Endothelial cell of umbilical vein (primary cell): ENCODE measurements around the gene PCDHGA1. TPM values are rescaled to one million over a fixed set of nuclear protein-coding genes. Genes with fewer than 3 reads are reported as not detected.

Experiments used
- BruUV-seq: library from RNA; stranded (reverse); fragments of 400-500 nt; replicated peaks from 2 replicates; lab custom pipeline; 2021; lab: Mats Ljungman, UMichigan
- CTCF ChIA-PET: fragments of 300-600, 350-600 bp; sonication (Branson Sonifier 250); formaldehyde crosslinking; loops from one replicate; lab custom pipeline; 2021; ENCODE audit warnings: antibody characterized with exemption, inconsistent platforms; lab: Charles Lee
- POLR2A ChIA-PET: fragments of 300-600, 350-600 bp; sonication (Branson Sonifier 250); formaldehyde crosslinking; loops from one replicate; lab custom pipeline; 2021; ENCODE audit warnings: antibody characterized with exemption, inconsistent platforms; lab: Charles Lee
- DNase-seq: peaks from one replicate; pipeline ENCODE4 v3.0.0-alpha.2; 2011; ENCODE audit warnings: low read depth, low spot score
- FAIRE-seq: peaks from 2 replicates; lab custom pipeline; 2011; peaks lifted over from hg19 to GRCh38; lab: Jason Lieb, UNC
- H2AFZ ChIP-seq: 2 replicates; pipeline ENCODE4 v1.6.0; 2012; ENCODE audit warnings: low read depth, low read length, control low read depth, inconsistent platforms
- H3K27ac ChIP-seq: 2 replicates; pipeline ENCODE4 v1.5.1; 2011; ENCODE audit warnings: low read depth, mild to moderate bottlenecking, control low read depth, low read length, moderate library complexity; ENCODE audit not compliant: insufficient read depth
- H3K27me3 ChIP-seq, 2 experiments: 2 replicates each; pipeline versions ENCODE4 v1.6.0 to v1.6.1; 2011; ENCODE audit warnings: low read length in 2 of 2, mixed read lengths in 1 of 2; ENCODE audit not compliant: control insufficient read depth in 2 of 2, insufficient read depth in 2 of 2
- H3K36me3 ChIP-seq, 2 experiments: 2 replicates in 1 of 2; 3 replicates in 1 of 2; pipeline ENCODE4 v1.5.1; 2011; ENCODE audit warnings: low read length in 2 of 2, mild to moderate bottlenecking in 1 of 2, moderate library complexity in 1 of 2; ENCODE audit not compliant: control insufficient read depth in 2 of 2, insufficient read depth in 2 of 2; ENCODE audit errors: extremely low read depth in 1 of 2
- H3K4me1 ChIP-seq: 3 replicates; pipeline ENCODE4 v1.5.1; 2011; ENCODE audit warnings: mild to moderate bottlenecking, low read length; ENCODE audit not compliant: control insufficient read depth, insufficient read depth; ENCODE audit errors: extremely low read depth
- H3K4me2 ChIP-seq: 2 replicates; pipeline ENCODE4 v1.6.1; 2011; ENCODE audit warnings: low read length, control low read depth, mixed read lengths; ENCODE audit not compliant: insufficient read depth
- H3K4me3 ChIP-seq, 3 experiments: fragments of 200-600 bp in 1 of 3; sonication (generic), shearing (Covaris generic) in 1 of 3; replicated peaks in 1 of 3; 2 replicates each; pipeline ENCODE4 v1.5.1; 2011 to 2016; ENCODE audit warnings: control low read depth in 3 of 3, low read length in 3 of 3, mild to moderate bottlenecking in 2 of 3, inconsistent platforms in 1 of 3, low read depth in 1 of 3, moderate library complexity in 1 of 3; ENCODE audit not compliant: insufficient read depth in 1 of 3
- H3K79me2 ChIP-seq: 2 replicates; pipeline ENCODE4 v1.6.0; 2012; ENCODE audit warnings: low read length, inconsistent platforms; ENCODE audit not compliant: control insufficient read depth, insufficient read depth
- H3K9ac ChIP-seq: replicated peaks from 2 replicates; pipeline ENCODE3; 2011; ENCODE audit warnings: low read length, control low read depth; ENCODE audit not compliant: insufficient read depth; ENCODE audit errors: extremely low read depth
- H3K9me1 ChIP-seq: replicated peaks from 3 replicates; pipeline ENCODE4 v1.6.0; 2011; ENCODE audit warnings: mild to moderate bottlenecking, low read length; ENCODE audit not compliant: control insufficient read depth, insufficient read depth; ENCODE audit errors: extremely low read depth
- H3K9me3 ChIP-seq: replicated peaks from 2 replicates; pipeline ENCODE4 v1.5.1; 2012; ENCODE audit warnings: low read length, inconsistent platforms; ENCODE audit not compliant: control insufficient read depth, insufficient read depth
- H4K20me1 ChIP-seq: replicated peaks from 2 replicates; pipeline ENCODE3; 2011; ENCODE audit warnings: mild to moderate bottlenecking, low read length; ENCODE audit not compliant: control insufficient read depth, insufficient read depth; ENCODE audit errors: extremely low read depth
- CTCF ChIP-seq, 2 donors: IDR thresholded peaks; 1 replicate in 1 of 2; 2 replicates in 1 of 2; pipeline ENCODE4 v1.5.1; 2011; ENCODE audit warnings: low read length in 2 of 2, mild to moderate bottlenecking in 2 of 2, moderate library complexity in 2 of 2, control low read depth in 1 of 2, inconsistent platforms in 1 of 2, low read depth in 1 of 2; ENCODE audit not compliant: insufficient read depth in 1 of 2; ENCODE audit errors: extremely low read depth in 1 of 2
- EZH2 ChIP-seq: IDR thresholded peaks from 2 replicates; pipeline ENCODE4 v1.6.1; 2012; ENCODE audit warnings: borderline replicate concordance, low read depth, mild to moderate bottlenecking, moderate library complexity, low read length, inconsistent platforms; ENCODE audit not compliant: severe bottlenecking
- FOS ChIP-seq: IDR thresholded peaks from 2 replicates; pipeline ENCODE4 v1.6.1; 2011; ENCODE audit warnings: mild to moderate bottlenecking, low read length, moderate library complexity, borderline replicate concordance; ENCODE audit not compliant: insufficient read depth
- GATA2 ChIP-seq: IDR thresholded peaks from 2 replicates; pipeline ENCODE4 v1.7.0; 2011; ENCODE audit warnings: low read depth, mild to moderate bottlenecking, moderate library complexity, mixed read lengths, low read length; ENCODE audit not compliant: insufficient read length, insufficient read depth
- JUN ChIP-seq: IDR thresholded peaks from 2 replicates; pipeline ENCODE4 v1.6.1; 2011; ENCODE audit warnings: borderline replicate concordance, low read depth; ENCODE audit not compliant: insufficient read length, insufficient read depth
- MAX ChIP-seq: IDR thresholded peaks from 2 replicates; pipeline ENCODE4 v1.6.1; 2011; ENCODE audit not compliant: insufficient read depth, insufficient read length
- MYC ChIP-seq: IDR thresholded peaks from one replicate; pipeline ENCODE4 v1.6.1; 2011; ENCODE audit warnings: mild to moderate bottlenecking, low read depth, low read length
- POLR2A ChIP-seq: IDR thresholded peaks from 2 replicates; pipeline ENCODE4 v1.6.1; 2012; ENCODE audit warnings: low read depth, mild to moderate bottlenecking, control low read depth, low read length
- POLR2AphosphoS5 ChIP-seq: IDR thresholded peaks from 2 replicates; pipeline ENCODE4 v1.6.1; 2012; ENCODE audit warnings: low read depth, mild to moderate bottlenecking, control low read depth, low read length, moderate library complexity; ENCODE audit not compliant: insufficient read depth
- dilution Hi-C: fragments of 300-500 bp; cut with MboI; formaldehyde crosslinking; loops from one replicate; pipeline ENCODE4 v1.15.0; 2019; ENCODE audit warnings: low sequenced_read_pairs; ENCODE audit not compliant: extremely low pct_ligation_motif_present
- intact Hi-C: fragments of 100-400 bp; cut with micrococcal nuclease; formaldehyde crosslinking; loops from one replicate; pipeline ENCODE4 v1.10.0; 2022
- polyA plus RNA-seq, 4 experiments: library from polyadenylated mRNA; depleted of rRNA in 3 of 4; stranded (reverse) in 3 of 4; unstranded in 1 of 4; fragments of >200 nt; gene quantifications; 2 replicates each; pipeline versions ENCODE4 v1.2.1 to v1.2.3, GENCODE V29; 2011 to 2012; ENCODE audit warnings: missing spikeins in 1 of 4
- total RNA-seq: library from RNA; stranded (reverse); gene quantifications from 2 replicates; pipeline ENCODE4 v1.2.3, GENCODE V29; 2021

PCDHGA1 gene
- total and polyA plus RNA-seq, 2 donors (not counting 3 experiments of a cell fraction or from before 2014, with no cell fraction given) = 0.22 to 0.44 TPM

GRCh38 chr5:141483902-141484301 lies 153.6 kb downstream of the PCDHGA1 start:
- no peak overlapping the region for H3K27ac ChIP-seq
- TF ChIP-seq GATA2 = no peak
- no peak for TF ChIP-seq JUN
- TF ChIP-seq MAX = no peak
- TF ChIP-seq POLR2A = no peak
- no peak for TF ChIP-seq FOS
- no peak for TF ChIP-seq POLR2AphosphoS5
- no peak for TF ChIP-seq MYC
- TF ChIP-seq EZH2 = no peak
- TF ChIP-seq CTCF (IDR thresholded peaks at IDR 0.05; ENCODE audit: extremely low read depth in 1 of 2, insufficient read depth in 1 of 2, low read depth in 1 of 2, low read length in 2 of 2) = no peak
- no peaks in the 10 kb centered on the region for H4K20me1 ChIP-seq
- no peaks in the 10 kb centered on the region for H3K36me3 ChIP-seq
- H2AFZ ChIP-seq = no peak overlapping the region
- peaks cover 10% of the 10 kb centered on the region for H3K4me1 ChIP-seq
- H3K4me2 ChIP-seq = peak overlapping the region; percentile 78
- H3K4me3 ChIP-seq = no peak overlapping the region
- POLR2A ChIA-PET = no interaction called here
- H3K27me3 ChIP-seq = peaks cover 5 to 17% of the 10 kb centered on the region in 2 experiments
- no peaks in the 10 kb centered on the region for H3K9me1 ChIP-seq
- no peaks in the 10 kb centered on the region for H3K9me3 ChIP-seq
- intact Hi-C loops = loop anchor here (2.0 kb wide), 1 partner anchor 25 kb away; no protein-coding TSS in a partner anchor
- no peak for DNase-seq
- BruUV-seq = no TSS peak
- no peak for FAIRE-seq
- dilution Hi-C loops = no loop called here
- CTCF ChIA-PET = interaction anchor here (0.7 to 4.1 kb wide), 10 partner anchors 9 to 135 kb away, joined by 3 to 25 read pairs (median 4); partner anchors contain the start of genes DIAPH1 and PCDHGA12
- no peaks in the 10 kb centered on the region for H3K79me2 ChIP-seq
- no peak overlapping the region for H3K9ac ChIP-seq
